Loucy (cell line): ENCODE data around the gene HOXA9.

Experiments
- CTCF ChIP-seq: fragments of 200-600 bp; sonication (generic); conservative IDR thresholded peaks from 2 replicates; pipeline ENCODE4 v1.5.1; 2014; ENCODE audit warnings: mild to moderate bottlenecking, antibody characterized with exemption, low read length
- EZH2phosphoT487 ChIP-seq: fragments of 200-600 bp; IDR thresholded peaks from 2 replicates; pipeline ENCODE4 v1.6.1; 2018; ENCODE audit warnings: antibody characterized with exemption, mild to moderate bottlenecking, moderate library complexity, borderline replicate concordance

- TF ChIP-seq CTCF, result no peak
- TF ChIP-seq EZH2phosphoT487, result no peak
These were observed 2.6 kb upstream of the HOXA9 start for GRCh38 chr7:27167916-27168264.
